ENCODE data around the gene MTF1. TPM values are rescaled to one million over a fixed set of nuclear protein-coding genes. Genes with fewer than 3 reads are reported as not detected.

Gene MTF1
- total RNA-seq, 1 experiment from 2014 or later = 5.1 TPM

DNA sequence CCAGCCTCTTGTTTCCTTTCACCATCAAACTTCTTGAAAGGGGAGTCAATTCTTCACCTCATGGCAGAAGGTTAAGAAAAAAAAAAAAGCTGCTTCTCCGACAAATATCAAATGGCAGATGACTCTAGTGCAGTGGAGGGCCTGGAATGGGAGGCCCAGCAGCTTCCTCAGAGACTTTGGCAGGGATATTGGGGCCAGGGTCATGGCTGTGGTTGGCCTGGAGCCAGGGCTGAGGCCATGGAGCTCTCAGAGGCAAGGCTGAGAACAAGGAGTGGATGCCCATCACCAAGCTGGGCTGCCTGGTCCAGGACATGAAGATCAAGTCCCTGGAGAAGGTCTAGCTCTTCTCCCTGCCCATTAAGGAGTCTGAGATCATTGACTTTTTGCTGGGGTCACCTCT lies 18.7 kb downstream of the MTF1 start:
- peaks cover 61% of the 10 kb centered on the region for H3K79me2 ChIP-seq (ENCODE audit: low read length)

DNA sequence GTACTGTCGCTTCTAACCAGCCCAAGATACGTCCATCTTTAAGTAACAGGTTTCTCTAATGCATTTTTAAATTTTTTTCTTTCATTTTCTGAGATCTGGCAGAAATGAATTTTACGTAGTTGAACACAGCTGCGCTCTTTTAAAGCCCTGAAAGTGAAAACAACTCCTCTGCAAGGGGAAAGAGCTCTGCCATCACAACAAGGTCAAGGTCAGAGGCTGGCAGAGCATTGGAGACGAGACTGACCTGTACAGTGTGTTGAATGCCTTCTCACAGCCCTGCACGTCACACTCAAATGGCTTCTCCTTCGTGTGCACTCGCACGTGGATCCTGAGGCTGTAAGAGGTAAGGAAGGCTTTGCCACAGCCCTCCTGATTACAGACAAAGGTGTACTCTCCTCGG lies 19.7 kb downstream of the MTF1 start:
- peaks cover 35% of the 10 kb centered on the region for H3K36me3 ChIP-seq (ENCODE audit: insufficient read depth, low read length)
- H3K4me2 ChIP-seq (ENCODE audit: low read depth, low read length, poor library complexity, severe bottlenecking) = no peak overlapping the region

More for the DNA sequence above, 18.7 kb downstream of the MTF1 start:
- H3K27me3 ChIP-seq (ENCODE audit: low read length) = no peaks in the 10 kb centered on the region
- no peak overlapping the region for H2AFZ ChIP-seq (ENCODE audit: low read length)
- peaks cover 26% of the 10 kb centered on the region for H3K36me3 ChIP-seq (ENCODE audit: insufficient read depth, low read length)
- H3K9ac ChIP-seq (ENCODE audit: low read length) = no peak overlapping the region
- no peaks in the 10 kb centered on the region for H3K9me2 ChIP-seq (replicated peaks; ENCODE audit: insufficient read depth, low read length)
- H4K20me1 ChIP-seq (ENCODE audit: insufficient read depth, low read depth, low read length) = no peaks in the 10 kb centered on the region
- H3K9me3 ChIP-seq (ENCODE audit: low read length) = no peaks in the 10 kb centered on the region
- no peak overlapping the region for H3K4me3 ChIP-seq (ENCODE audit: low read length)
- no peak overlapping the region for H3K27ac ChIP-seq (ENCODE audit: low read length)
- no peak for DNase-seq
- no peak overlapping the region for H3K4me2 ChIP-seq (ENCODE audit: low read depth, low read length, poor library complexity, severe bottlenecking)
- H3K4me1 ChIP-seq (ENCODE audit: low read length) = peaks cover 19% of the 10 kb centered on the region

DNA sequence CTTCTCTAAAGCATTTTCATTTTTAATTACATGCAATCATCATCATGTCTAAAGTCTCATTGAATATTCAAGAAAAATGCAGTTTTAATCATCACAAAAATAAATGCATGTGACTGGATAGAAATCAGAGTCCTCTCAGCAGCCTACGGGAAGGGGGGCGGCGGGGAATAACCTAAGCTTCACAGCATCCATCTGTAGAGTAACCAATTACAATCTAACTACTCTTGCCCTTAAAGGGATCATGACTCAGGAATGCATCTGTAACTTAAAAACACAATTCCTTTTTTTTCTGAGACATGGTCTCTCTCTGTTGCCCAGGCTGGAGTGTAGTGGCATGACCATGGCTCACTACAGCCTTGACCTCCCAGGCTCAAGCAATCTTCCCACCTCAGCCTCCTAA lies 22.6 kb downstream of the MTF1 start:
- H4K20me1 ChIP-seq (ENCODE audit: insufficient read depth, low read depth, low read length) = no peaks in the 10 kb centered on the region
- H3K27me3 ChIP-seq (ENCODE audit: low read length) = no peaks in the 10 kb centered on the region
- no peak overlapping the region for H3K9ac ChIP-seq (ENCODE audit: low read length)
- no peak overlapping the region for H3K27ac ChIP-seq (ENCODE audit: low read length)
- H3K79me2 ChIP-seq (ENCODE audit: low read length) = peaks cover 33% of the 10 kb centered on the region
- no peak overlapping the region for H2AFZ ChIP-seq (ENCODE audit: low read length)
- no peak overlapping the region for H3K4me2 ChIP-seq (ENCODE audit: low read depth, low read length, poor library complexity, severe bottlenecking)
- H3K9me2 ChIP-seq (replicated peaks; ENCODE audit: insufficient read depth, low read length) = no peaks in the 10 kb centered on the region
- H3K36me3 ChIP-seq (ENCODE audit: insufficient read depth, low read length) = peaks cover 51% of the 10 kb centered on the region
- no peaks in the 10 kb centered on the region for H3K9me3 ChIP-seq (ENCODE audit: low read length)
- H3K4me1 ChIP-seq (ENCODE audit: low read length) = no peaks in the 10 kb centered on the region
- no peak for DNase-seq
- no peak overlapping the region for H3K4me3 ChIP-seq (ENCODE audit: low read length)

More for the DNA sequence above, 19.7 kb downstream of the MTF1 start:
- H3K9me3 ChIP-seq (ENCODE audit: low read length) = no peaks in the 10 kb centered on the region
- no peak overlapping the region for H3K27ac ChIP-seq (ENCODE audit: low read length)
- H3K9me2 ChIP-seq (replicated peaks; ENCODE audit: insufficient read depth, low read length) = no peaks in the 10 kb centered on the region
- H3K9ac ChIP-seq (ENCODE audit: low read length) = no peak overlapping the region
- peaks cover 52% of the 10 kb centered on the region for H3K79me2 ChIP-seq (ENCODE audit: low read length)
- H3K4me1 ChIP-seq (ENCODE audit: low read length) = peaks cover 13% of the 10 kb centered on the region
- no peak for DNase-seq
- H4K20me1 ChIP-seq (ENCODE audit: insufficient read depth, low read depth, low read length) = no peaks in the 10 kb centered on the region
- no peak overlapping the region for H3K4me3 ChIP-seq (ENCODE audit: low read length)
- H2AFZ ChIP-seq (ENCODE audit: low read length) = no peak overlapping the region
- H3K27me3 ChIP-seq (ENCODE audit: low read length) = no peaks in the 10 kb centered on the region

DNA sequence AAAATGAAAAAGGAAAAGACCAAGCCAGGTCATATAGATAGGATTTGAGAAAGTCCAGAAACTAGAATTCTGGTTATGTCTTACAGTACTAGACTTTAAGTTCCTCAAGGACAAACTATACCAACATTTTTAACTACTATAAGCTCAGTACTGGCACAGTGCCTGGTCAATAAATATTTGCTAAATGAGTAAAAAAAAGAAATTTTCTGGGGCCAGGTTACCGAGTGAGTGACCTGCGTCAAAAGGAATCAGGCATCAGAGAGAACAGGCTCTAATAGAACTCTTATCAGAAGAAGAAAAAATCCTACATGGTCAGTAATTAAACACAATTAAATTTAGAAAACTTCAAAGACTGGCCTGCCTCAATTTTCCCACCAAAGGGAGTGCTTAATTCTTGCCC lies 27.6 kb downstream of the MTF1 start:
- H3K79me2 ChIP-seq (ENCODE audit: low read length) = peaks cover 12% of the 10 kb centered on the region; the same call in 1 of the 2 replicates
- no peaks in the 10 kb centered on the region for H3K27me3 ChIP-seq (ENCODE audit: low read length)
- no peak overlapping the region for H3K4me3 ChIP-seq (ENCODE audit: low read length)
- H3K4me1 ChIP-seq (ENCODE audit: low read length) = no peaks in the 10 kb centered on the region
- H3K9me3 ChIP-seq (ENCODE audit: low read length) = no peaks in the 10 kb centered on the region
- H4K20me1 ChIP-seq (ENCODE audit: insufficient read depth, low read depth, low read length) = no peaks in the 10 kb centered on the region
- DNase-seq = no peak
- no peaks in the 10 kb centered on the region for H3K9me2 ChIP-seq (replicated peaks; ENCODE audit: insufficient read depth, low read length)
- no peak overlapping the region for H2AFZ ChIP-seq (ENCODE audit: low read length)
- H3K36me3 ChIP-seq (ENCODE audit: insufficient read depth, low read length) = peaks cover 54% of the 10 kb centered on the region
- no peak overlapping the region for H3K9ac ChIP-seq (ENCODE audit: low read length)
- H3K27ac ChIP-seq (ENCODE audit: low read length) = no peak overlapping the region
- H3K4me2 ChIP-seq (ENCODE audit: low read depth, low read length, poor library complexity, severe bottlenecking) = no peak overlapping the region

DNA sequence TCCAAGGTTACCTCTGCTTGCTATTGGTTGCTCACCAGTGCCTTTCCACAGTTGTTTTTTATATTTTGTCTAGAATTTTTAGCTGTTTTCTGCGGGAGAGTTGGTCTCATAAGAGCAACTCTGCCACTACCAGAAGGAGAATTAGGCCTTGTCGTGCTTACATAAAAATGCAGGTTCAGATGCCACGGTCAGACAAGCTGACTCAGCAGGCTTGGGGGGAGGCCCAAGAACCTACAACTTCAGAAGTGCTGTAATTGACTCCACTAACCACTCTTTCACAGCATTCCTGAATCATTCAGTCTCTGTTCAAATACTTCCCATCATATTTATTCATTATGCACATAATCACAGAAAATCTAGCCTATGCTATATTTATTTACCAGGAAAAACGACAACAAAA lies 28.3 kb downstream of the MTF1 start:
- no peak for DNase-seq
- Histone ChIP-seq H3K9me3 (ENCODE audit: low read length) (no peaks in the 10 kb centered on the region), H3K9ac (ENCODE audit: low read length) (no peak overlapping the region), H3K4me3 (ENCODE audit: low read length) (no peak overlapping the region), H4K20me1 (ENCODE audit: insufficient read depth, low read depth, low read length) (no peaks in the 10 kb centered on the region), H3K27me3 (ENCODE audit: low read length) (no peaks in the 10 kb centered on the region), H3K27ac (ENCODE audit: low read length) (no peak overlapping the region), H2AFZ (ENCODE audit: low read length) (no peak overlapping the region), H3K36me3 (ENCODE audit: insufficient read depth, low read length) (peaks cover 51% of the 10 kb centered on the region), H3K9me2 (replicated peaks; ENCODE audit: insufficient read depth, low read length) (no peaks in the 10 kb centered on the region), H3K4me2 (ENCODE audit: low read depth, low read length, poor library complexity, severe bottlenecking) (no peak overlapping the region), H3K79me2 (ENCODE audit: low read length) (peaks cover 12% of the 10 kb centered on the region; the same call in 1 of the 2 replicates), H3K4me1 (ENCODE audit: low read length) (no peaks in the 10 kb centered on the region)

GRCh38 chr1:37828410-37829074 lies 30.9 kb downstream of the MTF1 start:
- no peaks in the 10 kb centered on the region for H3K4me1 ChIP-seq (ENCODE audit: low read length)
- no peak overlapping the region for H2AFZ ChIP-seq (ENCODE audit: low read length)
- H3K79me2 ChIP-seq (ENCODE audit: low read length) = peaks cover 6% of the 10 kb centered on the region; the same call in 1 of the 2 replicates
- no peak overlapping the region for H3K4me2 ChIP-seq (ENCODE audit: low read depth, low read length, poor library complexity, severe bottlenecking)
- no peak overlapping the region for H3K9ac ChIP-seq (ENCODE audit: low read length)
- H3K27me3 ChIP-seq (ENCODE audit: low read length) = no peaks in the 10 kb centered on the region
- H3K9me3 ChIP-seq (ENCODE audit: low read length) = no peaks in the 10 kb centered on the region
- H3K9me2 ChIP-seq (replicated peaks; ENCODE audit: insufficient read depth, low read length) = no peaks in the 10 kb centered on the region
- H4K20me1 ChIP-seq (ENCODE audit: insufficient read depth, low read depth, low read length) = no peaks in the 10 kb centered on the region
- H3K4me3 ChIP-seq (ENCODE audit: low read length) = no peak overlapping the region
- H3K36me3 ChIP-seq (ENCODE audit: insufficient read depth, low read length) = peaks cover 38% of the 10 kb centered on the region
- no peak for DNase-seq
- H3K27ac ChIP-seq (ENCODE audit: low read length) = no peak overlapping the region

DNA sequence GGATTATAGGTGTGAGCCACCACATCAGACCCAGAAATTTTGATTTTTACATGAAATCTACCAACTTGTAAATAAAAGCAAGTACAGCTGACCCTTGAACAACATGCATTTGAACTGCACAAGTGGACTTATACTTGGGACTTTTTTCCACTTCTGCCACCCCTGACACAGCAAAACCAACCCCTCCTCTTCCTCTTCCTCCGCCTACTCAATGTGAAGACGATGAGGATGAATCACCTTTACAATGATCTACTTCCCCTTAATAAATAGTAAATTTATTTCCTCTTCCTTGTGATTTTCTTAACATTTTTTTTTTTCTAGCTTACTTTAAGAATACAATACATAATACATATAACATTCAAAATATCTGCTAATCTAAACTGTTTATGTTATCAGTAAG lies 33.9 kb downstream of the MTF1 start:
- Histone ChIP-seq H3K27ac (ENCODE audit: low read length) (no peak overlapping the region), H3K9me2 (replicated peaks; ENCODE audit: insufficient read depth, low read length) (no peaks in the 10 kb centered on the region), H3K4me3 (ENCODE audit: low read length) (no peak overlapping the region), H3K9ac (ENCODE audit: low read length) (no peak overlapping the region), H3K79me2 (ENCODE audit: low read length) (peaks cover 3% of the 10 kb centered on the region; the same call in 1 of the 2 replicates), H3K27me3 (ENCODE audit: low read length) (no peaks in the 10 kb centered on the region), H3K36me3 (ENCODE audit: insufficient read depth, low read length) (peaks cover 27% of the 10 kb centered on the region), H3K4me1 (ENCODE audit: low read length) (peaks cover 1% of the 10 kb centered on the region), H3K9me3 (ENCODE audit: low read length) (no peaks in the 10 kb centered on the region), H2AFZ (ENCODE audit: low read length) (no peak overlapping the region), H4K20me1 (ENCODE audit: insufficient read depth, low read depth, low read length) (no peaks in the 10 kb centered on the region), H3K4me2 (ENCODE audit: low read depth, low read length, poor library complexity, severe bottlenecking) (no peak overlapping the region)
- DNase-seq = no peak

DNA sequence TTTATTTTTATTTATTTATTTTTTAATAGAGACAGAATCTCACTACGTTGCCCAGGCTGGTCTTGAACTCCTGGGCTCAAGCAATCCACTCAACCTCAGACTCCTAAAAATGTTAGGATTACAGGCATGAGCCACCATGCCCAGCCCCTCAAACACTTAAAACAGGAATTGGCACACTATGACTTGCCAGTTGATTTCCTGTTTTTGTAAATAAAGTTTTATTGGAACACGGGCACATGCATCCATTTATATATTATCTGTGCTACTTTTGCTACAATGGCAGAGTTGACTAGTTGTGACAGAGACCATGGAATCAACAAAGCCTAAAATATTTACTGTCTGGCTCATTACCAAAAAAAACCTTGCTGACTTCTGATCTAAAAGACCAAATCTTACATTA lies 35.4 kb downstream of the MTF1 start:
- no peaks in the 10 kb centered on the region for H3K27me3 ChIP-seq (ENCODE audit: low read length)
- DNase-seq = no peak
- H3K27ac ChIP-seq (ENCODE audit: low read length) = no peak overlapping the region
- no peak overlapping the region for H3K4me3 ChIP-seq (ENCODE audit: low read length)
- H3K9me3 ChIP-seq (ENCODE audit: low read length) = no peaks in the 10 kb centered on the region
- H3K9ac ChIP-seq (ENCODE audit: low read length) = no peak overlapping the region
- no peaks in the 10 kb centered on the region for H4K20me1 ChIP-seq (ENCODE audit: insufficient read depth, low read depth, low read length)
- peaks cover 12% of the 10 kb centered on the region for H3K4me1 ChIP-seq (ENCODE audit: low read length)
- no peak overlapping the region for H3K4me2 ChIP-seq (ENCODE audit: low read depth, low read length, poor library complexity, severe bottlenecking)
- peaks cover 18% of the 10 kb centered on the region for H3K36me3 ChIP-seq (ENCODE audit: insufficient read depth, low read length)
- peaks cover 6% of the 10 kb centered on the region; the same call in 1 of the 2 replicates for H3K79me2 ChIP-seq (ENCODE audit: low read length)
- H3K9me2 ChIP-seq (replicated peaks; ENCODE audit: insufficient read depth, low read length) = no peaks in the 10 kb centered on the region
- no peak overlapping the region for H2AFZ ChIP-seq (ENCODE audit: low read length)

Measured in Karpas-422 (cell line).